Body of pancreas (tissue), 4 donors: Measurements from ENCODE around the gene NARF.

ENCODE experiments used
- CTCF ChIP-seq, 7 experiments: fragments of 450-650 bp in 4 of 7; fragments of 200-600 bp in 3 of 7; sonication (generic) in 3 of 7; IDR thresholded peaks; one replicate each; pipeline ENCODE4 v1.5.1; 2016 to 2019; ENCODE audit warnings: antibody characterized with exemption in 7 of 7
- POLR2A ChIP-seq, 3 donors: fragments of 450-650 bp; IDR thresholded peaks; one replicate each; pipeline ENCODE4 v1.6.1; 2016; ENCODE audit warnings: antibody characterized with exemption in 3 of 3, mild to moderate bottlenecking in 2 of 3

GRCh38 chr17:82470065-82470464 lies 11.5 kb downstream of the NARF start:
- TF ChIP-seq CTCF (IDR thresholded peaks at IDR 0.05) (no peak), POLR2A (IDR thresholded peaks at IDR 0.05) (no peak)
